WTC11 (cell line): Measurements from ENCODE around the gene SORCS2. TPM values are rescaled to one million over a fixed set of nuclear protein-coding genes. Genes with fewer than 3 reads are reported as not detected.

Source experiments
- ATAC-seq: fragments of 200-7000 bp; cut with Tn5 transposase; 2 replicates; pipeline ENCODE4 v1.10.0; 2021; ENCODE audit warnings: mild to moderate bottlenecking, moderate library complexity
- CTCF ChIA-PET: fragments of 300-600 bp; sonication (Branson Sonifier 250); formaldehyde crosslinking; loops from one replicate; lab custom pipeline; 2021; ENCODE audit warnings: antibody characterized with exemption; lab: Charles Lee
- POLR2A ChIA-PET: fragments of 350-600 bp; sonication (Branson Sonifier 250); formaldehyde crosslinking; loops from one replicate; lab custom pipeline; 2021; ENCODE audit warnings: antibody characterized with exemption; lab: Charles Lee
- DNase-seq: peaks from one replicate; pipeline ENCODE4 v3.0.0; 2021; ENCODE audit warnings: low spot score
- H3K27ac Mint-ChIP-seq: 2 replicates; pipeline ENCODE4 v1.8.0; 2021; ENCODE audit warnings: mixed read lengths
- H3K27me3 Mint-ChIP-seq: 2 replicates; pipeline ENCODE4 v1.8.0; 2021; ENCODE audit warnings: low read depth, mild to moderate bottlenecking, moderate library complexity, mixed read lengths
- H3K36me3 Mint-ChIP-seq: 2 replicates; pipeline ENCODE4 v1.8.0; 2021; ENCODE audit warnings: mixed read lengths
- H3K4me1 Mint-ChIP-seq: 2 replicates; pipeline ENCODE4 v1.8.0; 2022; ENCODE audit warnings: mixed read lengths
- H3K4me3 Mint-ChIP-seq: 2 replicates; pipeline ENCODE4 v1.8.0; 2021; ENCODE audit warnings: mild to moderate bottlenecking, moderate library complexity, mixed read lengths
- H3K9me3 Mint-ChIP-seq: 2 replicates; pipeline ENCODE4 v1.8.0; 2021; ENCODE audit warnings: mixed read lengths
- ELF4 ChIP-seq: sonication (generic); formaldehyde crosslinking; IDR thresholded peaks from 2 replicates; pipeline ENCODE4 v1.8.1; 2022; ENCODE audit warnings: low read depth, mild to moderate bottlenecking, moderate library complexity, missing genetic modification reagents
- ESRRA ChIP-seq: sonication (generic); formaldehyde crosslinking; IDR thresholded peaks from 2 replicates; pipeline ENCODE4 v1.8.1; 2022; ENCODE audit warnings: mild to moderate bottlenecking, missing genetic modification reagents, borderline replicate concordance
- FOXJ3 ChIP-seq: sonication (generic); formaldehyde crosslinking; IDR thresholded peaks from 2 replicates; pipeline ENCODE4 v1.9.0; 2021; ENCODE audit warnings: missing genetic modification reagents, mild to moderate bottlenecking, borderline replicate concordance
- JAZF1 ChIP-seq: fragments of 250-450 bp; sonication (Bioruptor Pico); IDR thresholded peaks from 2 replicates; pipeline ENCODE4 v1.9.0; 2021; ENCODE audit warnings: moderate library complexity, mild to moderate bottlenecking, inconsistent platforms
- JUN ChIP-seq: sonication (generic); formaldehyde crosslinking; IDR thresholded peaks from 2 replicates; pipeline ENCODE4 v1.8.0; 2023; ENCODE audit warnings: mild to moderate bottlenecking, missing genetic modification reagents
- MXD4 ChIP-seq: fragments of 250-450 bp; sonication (Bioruptor Pico); IDR thresholded peaks from 2 replicates; pipeline ENCODE4 v1.8.0; 2021; ENCODE audit warnings: mild to moderate bottlenecking, moderate library complexity, borderline replicate concordance
- MYBL2 ChIP-seq: sonication (generic); formaldehyde crosslinking; IDR thresholded peaks from 2 replicates; pipeline ENCODE4 v1.8.1; 2023; ENCODE audit warnings: mild to moderate bottlenecking, moderate library complexity, missing genetic modification reagents
- SMAD3 ChIP-seq: sonication (generic); formaldehyde crosslinking; IDR thresholded peaks from 2 replicates; pipeline ENCODE4 v1.8.0; 2022; ENCODE audit warnings: missing genetic modification reagents, mild to moderate bottlenecking, borderline replicate concordance
- TCF7 ChIP-seq: sonication (generic); formaldehyde crosslinking; IDR thresholded peaks from 2 replicates; pipeline ENCODE4 v1.8.0; 2022; ENCODE audit warnings: mild to moderate bottlenecking, low read depth, missing genetic modification reagents, moderate library complexity
- ZNF121 ChIP-seq: sonication (generic); formaldehyde crosslinking; IDR thresholded peaks from 2 replicates; pipeline ENCODE4 v1.8.0; 2023; ENCODE audit warnings: missing genetic modification reagents
- ZNF138 ChIP-seq: sonication (generic); formaldehyde crosslinking; conservative IDR thresholded peaks from 2 replicates; pipeline ENCODE4 v1.8.1; 2022; ENCODE audit warnings: mild to moderate bottlenecking, moderate library complexity, missing genetic modification reagents
- ZNF423 ChIP-seq: fragments of 250-450 bp; sonication (Bioruptor Pico); IDR thresholded peaks from 2 replicates; pipeline ENCODE4 v2.1.2; 2022; ENCODE audit warnings: mild to moderate bottlenecking, moderate library complexity
- total RNA-seq: library from RNA; stranded (reverse); gene quantifications from 3 replicates; pipeline ENCODE4 v1.2.3, GENCODE V29; 2021
- TF ChIP-seq, protein P1 (sequence below): sonication (generic); formaldehyde crosslinking; IDR thresholded peaks from 2 replicates; pipeline ENCODE4 v1.8.1; 2023; ENCODE audit warnings: mild to moderate bottlenecking, moderate library complexity, missing genetic modification reagents
- TF ChIP-seq, protein P2 (sequence below): fragments of 250-450 bp; sonication (Bioruptor Pico); conservative IDR thresholded peaks from 2 replicates; pipeline ENCODE4 v1.9.0; 2021; ENCODE audit warnings: mild to moderate bottlenecking
- TF ChIP-seq, protein P3 (sequence below): fragments of 250-450 bp; sonication (Bioruptor Pico); IDR thresholded peaks from 2 replicates; pipeline ENCODE4 v2.1.2; 2022; ENCODE audit warnings: mild to moderate bottlenecking, moderate library complexity
- TF ChIP-seq, protein P4 (sequence below): sonication (generic); formaldehyde crosslinking; IDR thresholded peaks from 2 replicates; pipeline ENCODE4 v1.8.0; 2023; ENCODE audit warnings: missing genetic modification reagents
- TF ChIP-seq, protein P5 (sequence below): sonication (generic); formaldehyde crosslinking; IDR thresholded peaks from 2 replicates; pipeline ENCODE4 v1.8.1; 2023; ENCODE audit warnings: mild to moderate bottlenecking, missing genetic modification reagents

Gene SORCS2
- total RNA-seq, 1 experiment from 2014 or later = 6.6 TPM

DNA sequence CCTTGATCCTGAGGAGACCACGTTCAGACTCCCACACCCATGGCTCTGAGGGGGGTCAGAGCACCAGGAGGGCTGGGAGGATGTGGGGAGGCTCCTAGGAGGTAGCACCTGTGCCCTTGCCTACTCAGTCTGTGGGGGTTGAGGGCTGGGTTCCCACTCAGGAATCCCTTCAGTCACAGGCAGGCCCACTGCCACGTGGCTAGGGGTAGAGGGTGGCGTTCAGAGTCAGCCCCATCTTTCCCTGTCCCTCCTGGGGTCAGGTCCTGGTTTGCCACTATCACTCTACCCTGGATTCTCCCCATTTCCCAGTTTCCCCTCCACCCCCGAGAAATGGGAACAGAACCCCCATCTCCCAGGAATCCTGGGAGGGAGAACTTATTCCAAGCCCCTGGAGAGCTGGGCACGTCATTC, 131.1 kb downstream of the SORCS2 start:
- H3K27me3 Mint-ChIP-seq = no peaks in the 10 kb centered on the region
- no peak for TF ChIP-seq MYBL2 (CRISPR knock-in tag)
- TF ChIP-seq, protein P1, sequence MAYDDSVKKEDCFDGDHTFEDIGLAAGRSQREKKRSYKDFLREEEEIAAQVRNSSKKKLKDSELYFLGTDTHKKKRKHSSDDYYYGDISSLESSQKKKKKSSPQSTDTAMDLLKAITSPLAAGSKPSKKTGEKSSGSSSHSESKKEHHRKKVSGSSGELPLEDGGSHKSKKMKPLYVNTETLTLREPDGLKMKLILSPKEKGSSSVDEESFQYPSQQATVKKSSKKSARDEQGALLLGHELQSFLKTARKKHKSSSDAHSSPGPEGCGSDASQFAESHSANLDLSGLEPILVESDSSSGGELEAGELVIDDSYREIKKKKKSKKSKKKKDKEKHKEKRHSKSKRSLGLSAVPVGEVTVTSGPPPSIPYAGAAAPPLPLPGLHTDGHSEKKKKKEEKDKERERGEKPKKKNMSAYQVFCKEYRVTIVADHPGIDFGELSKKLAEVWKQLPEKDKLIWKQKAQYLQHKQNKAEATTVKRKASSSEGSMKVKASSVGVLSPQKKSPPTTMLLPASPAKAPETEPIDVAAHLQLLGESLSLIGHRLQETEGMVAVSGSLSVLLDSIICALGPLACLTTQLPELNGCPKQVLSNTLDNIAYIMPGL (CRISPR knock-in tag) = no peak
- no peak for TF ChIP-seq SMAD3 (CRISPR knock-in tag)
- no peak for TF ChIP-seq JUN (CRISPR knock-in tag)
- TF ChIP-seq, protein P2, sequence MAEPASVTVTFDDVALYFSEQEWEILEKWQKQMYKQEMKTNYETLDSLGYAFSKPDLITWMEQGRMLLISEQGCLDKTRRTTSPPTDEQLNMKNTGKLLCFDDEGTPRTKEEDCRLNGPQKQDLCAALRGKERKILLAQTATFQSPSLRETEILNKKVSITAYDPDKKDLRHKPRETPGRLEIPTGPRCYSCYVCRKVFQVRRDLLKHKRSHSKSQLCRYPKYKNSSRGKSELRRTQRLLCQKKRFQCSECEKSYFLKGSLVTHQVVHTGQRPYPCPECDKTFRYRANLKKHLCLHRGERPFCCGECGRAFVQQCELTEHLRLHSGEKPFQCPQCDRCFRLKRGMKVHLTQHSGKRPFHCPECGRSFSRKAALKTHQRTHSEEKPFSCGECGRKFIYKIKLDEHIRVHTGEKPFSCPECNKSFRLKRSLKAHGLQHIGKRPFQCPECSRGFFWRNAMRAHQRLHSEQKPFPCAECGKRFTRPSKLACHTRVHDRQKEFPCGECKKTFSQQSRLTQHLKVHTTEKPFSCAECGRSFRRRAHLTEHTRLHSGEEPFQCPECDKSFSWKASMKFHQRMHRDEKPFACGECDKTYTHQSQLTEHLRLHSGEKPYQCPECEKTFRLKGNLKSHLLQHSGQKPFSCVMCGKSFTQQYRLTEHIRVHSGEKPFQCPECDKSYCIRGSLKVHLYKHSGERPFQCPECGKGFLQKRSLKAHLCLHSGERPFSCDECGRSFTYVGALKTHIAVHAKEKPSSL (CRISPR knock-in tag) = no peak
- TF ChIP-seq MXD4 (CRISPR knock-in tag) = no peak
- TF ChIP-seq, protein P3, sequence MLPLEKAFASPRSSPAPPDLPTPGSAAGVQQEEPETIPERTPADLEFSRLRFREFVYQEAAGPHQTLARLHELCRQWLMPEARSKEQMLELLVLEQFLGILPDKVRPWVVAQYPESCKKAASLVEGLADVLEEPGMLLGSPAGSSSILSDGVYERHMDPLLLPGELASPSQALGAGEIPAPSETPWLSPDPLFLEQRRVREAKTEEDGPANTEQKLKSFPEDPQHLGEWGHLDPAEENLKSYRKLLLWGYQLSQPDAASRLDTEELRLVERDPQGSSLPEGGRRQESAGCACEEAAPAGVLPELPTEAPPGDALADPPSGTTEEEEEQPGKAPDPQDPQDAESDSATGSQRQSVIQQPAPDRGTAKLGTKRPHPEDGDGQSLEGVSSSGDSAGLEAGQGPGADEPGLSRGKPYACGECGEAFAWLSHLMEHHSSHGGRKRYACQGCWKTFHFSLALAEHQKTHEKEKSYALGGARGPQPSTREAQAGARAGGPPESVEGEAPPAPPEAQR (CRISPR knock-in tag) = no peak
- TF ChIP-seq JAZF1 (CRISPR knock-in tag) = no peak
- no peak for TF ChIP-seq ZNF138 (CRISPR knock-in tag)
- TF ChIP-seq, protein P4, sequence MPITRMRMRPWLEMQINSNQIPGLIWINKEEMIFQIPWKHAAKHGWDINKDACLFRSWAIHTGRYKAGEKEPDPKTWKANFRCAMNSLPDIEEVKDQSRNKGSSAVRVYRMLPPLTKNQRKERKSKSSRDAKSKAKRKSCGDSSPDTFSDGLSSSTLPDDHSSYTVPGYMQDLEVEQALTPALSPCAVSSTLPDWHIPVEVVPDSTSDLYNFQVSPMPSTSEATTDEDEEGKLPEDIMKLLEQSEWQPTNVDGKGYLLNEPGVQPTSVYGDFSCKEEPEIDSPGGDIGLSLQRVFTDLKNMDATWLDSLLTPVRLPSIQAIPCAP = no peak
- TF ChIP-seq ZNF423 (CRISPR knock-in tag) = no peak
- no peak for TF ChIP-seq ELF4 (CRISPR knock-in tag)
- TF ChIP-seq TCF7 (CRISPR knock-in tag) = no peak
- no peak for TF ChIP-seq ESRRA (CRISPR knock-in tag)
- TF ChIP-seq FOXJ3 (CRISPR knock-in tag) = no peak
- TF ChIP-seq, all 79 proteins: peak for 0
- H3K36me3 Mint-ChIP-seq = peaks cover 6% of the 10 kb centered on the region
- peaks cover 8% of the 10 kb centered on the region for H3K9me3 Mint-ChIP-seq
- no peak for ATAC-seq
- H3K4me3 Mint-ChIP-seq = no peak overlapping the region
- no peak for DNase-seq
- ChIA-PET CTCF (interaction anchor here (0.6 to 1.3 kb wide), 2 partner anchors 90 to 117 kb away, joined by 3 read pairs; no protein-coding TSS in a partner anchor), POLR2A (no interaction called here)
- H3K4me1 Mint-ChIP-seq = peaks cover 12% of the 10 kb centered on the region
- no peak overlapping the region for H3K27ac Mint-ChIP-seq

DNA sequence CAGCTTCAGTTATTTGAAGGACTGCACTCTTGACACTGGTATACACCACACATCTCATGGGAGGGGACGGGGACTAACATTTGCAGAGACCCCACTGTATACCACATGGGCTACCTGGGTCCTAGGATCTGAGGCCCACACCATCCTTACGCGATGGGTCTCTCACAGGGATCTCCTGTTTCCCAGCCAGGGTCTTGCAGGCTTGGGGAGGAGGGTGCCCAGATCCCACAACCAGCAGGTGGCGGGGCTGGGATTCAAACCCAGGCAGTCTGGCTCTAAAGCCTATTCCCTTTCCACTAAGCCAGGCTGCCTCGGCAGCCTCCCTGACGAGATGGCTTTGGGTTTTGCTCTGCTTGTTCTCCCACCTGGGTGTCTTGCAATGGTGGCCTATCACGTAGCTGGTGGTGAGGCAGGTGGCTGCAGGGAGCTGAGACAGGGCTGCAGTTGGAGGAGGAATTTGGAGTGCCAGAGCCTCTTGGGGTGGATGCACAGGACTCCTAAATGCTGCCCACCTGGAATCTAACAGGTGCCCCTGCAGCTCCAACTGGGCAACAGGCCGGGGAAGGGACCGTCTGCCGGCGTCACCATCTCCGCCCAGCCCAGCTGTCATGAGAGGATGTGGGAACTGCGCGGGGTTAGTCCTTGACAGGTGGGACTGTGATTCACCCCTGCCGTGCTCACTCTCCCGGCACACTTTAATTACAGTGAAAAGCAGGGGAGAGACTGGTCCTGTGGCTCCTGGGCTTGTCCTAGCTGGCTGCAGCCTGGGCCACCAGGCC, 131.7 kb downstream of the SORCS2 start:
- H3K27me3 Mint-ChIP-seq = no peaks in the 10 kb centered on the region
- DNase-seq = no peak
- TF ChIP-seq SMAD3 (CRISPR knock-in tag) = no peak
- TF ChIP-seq, protein P5, sequence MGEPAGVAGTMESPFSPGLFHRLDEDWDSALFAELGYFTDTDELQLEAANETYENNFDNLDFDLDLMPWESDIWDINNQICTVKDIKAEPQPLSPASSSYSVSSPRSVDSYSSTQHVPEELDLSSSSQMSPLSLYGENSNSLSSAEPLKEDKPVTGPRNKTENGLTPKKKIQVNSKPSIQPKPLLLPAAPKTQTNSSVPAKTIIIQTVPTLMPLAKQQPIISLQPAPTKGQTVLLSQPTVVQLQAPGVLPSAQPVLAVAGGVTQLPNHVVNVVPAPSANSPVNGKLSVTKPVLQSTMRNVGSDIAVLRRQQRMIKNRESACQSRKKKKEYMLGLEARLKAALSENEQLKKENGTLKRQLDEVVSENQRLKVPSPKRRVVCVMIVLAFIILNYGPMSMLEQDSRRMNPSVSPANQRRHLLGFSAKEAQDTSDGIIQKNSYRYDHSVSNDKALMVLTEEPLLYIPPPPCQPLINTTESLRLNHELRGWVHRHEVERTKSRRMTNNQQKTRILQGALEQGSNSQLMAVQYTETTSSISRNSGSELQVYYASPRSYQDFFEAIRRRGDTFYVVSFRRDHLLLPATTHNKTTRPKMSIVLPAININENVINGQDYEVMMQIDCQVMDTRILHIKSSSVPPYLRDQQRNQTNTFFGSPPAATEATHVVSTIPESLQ (CRISPR knock-in tag) = no peak
- TF ChIP-seq ZNF121 (CRISPR knock-in tag) = peak; percentile 90
- TF ChIP-seq, all 79 proteins: peak for 1
- POLR2A ChIA-PET = no interaction called here
- no peak; the same call in 1 of the 2 replicates for ATAC-seq
- Mint-ChIP-seq H3K27ac (no peak overlapping the region), H3K36me3 (no peaks in the 10 kb centered on the region), H3K4me1 (peaks cover 12% of the 10 kb centered on the region), H3K4me3 (no peak overlapping the region), H3K9me3 (peaks cover 2% of the 10 kb centered on the region; the same call in 1 of the 2 replicates)
- CTCF ChIA-PET = interaction anchor here (0.6 to 1.9 kb wide), 6 partner anchors 11 to 705 kb away, joined by 3 to 7 read pairs (median 4); no protein-coding TSS in a partner anchor
